WI38 (cell line): Measurements from ENCODE around the gene CACNB1.

Experiments
- H3K4me3 ChIP-seq: 2 replicates; pipeline ENCODE4 v1.5.1; 2011; ENCODE audit warnings: low read depth, mild to moderate bottlenecking, control low read depth, low read length
- TF ChIP-seq, protein P1 (sequence below): IDR thresholded peaks from 2 replicates; pipeline ENCODE4 v1.5.1; 2012; ENCODE audit warnings: low read depth, mild to moderate bottlenecking, control low read depth, low read length

Gene CACNB1

DNA sequence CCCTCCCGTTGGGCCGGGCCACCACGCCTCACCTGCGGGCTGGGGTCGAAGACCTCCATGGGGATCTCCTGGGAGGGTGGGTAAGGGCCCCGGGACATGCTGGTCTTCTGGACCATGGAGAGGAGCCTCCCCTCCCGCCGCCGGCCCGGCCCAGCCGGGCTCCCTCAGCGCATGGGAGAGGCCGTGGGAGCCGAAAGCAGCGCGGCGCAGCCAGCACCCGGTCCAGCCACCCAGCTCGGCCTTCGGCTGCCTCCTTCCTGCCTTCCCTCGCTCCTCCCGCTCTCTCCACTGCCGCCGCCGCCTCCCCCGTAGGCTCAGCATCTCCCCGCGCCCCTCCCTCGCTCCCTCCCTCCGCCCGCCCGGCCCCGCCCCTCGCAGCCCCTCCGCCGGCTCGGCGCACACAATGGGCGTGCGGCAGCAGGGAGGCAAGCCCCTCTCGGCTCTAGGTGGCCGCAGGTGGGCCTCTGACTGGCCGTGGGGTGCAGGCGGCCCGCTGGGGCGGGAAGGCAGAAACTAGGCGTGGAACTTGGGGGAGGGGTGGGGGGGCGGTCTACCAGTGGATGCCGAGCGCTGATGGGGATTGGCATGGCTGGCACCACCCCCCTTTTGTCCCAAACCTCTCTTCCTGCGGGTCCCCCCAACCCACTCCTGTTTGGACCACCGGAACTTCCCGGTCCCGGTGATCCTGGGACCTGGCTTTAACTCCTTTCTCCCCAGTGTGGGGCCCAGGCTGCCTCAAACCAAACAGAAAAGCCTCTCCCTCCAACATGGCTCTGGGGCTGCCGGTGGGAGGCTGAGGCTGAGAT lies at the start of gene CACNB1:
Gene CACNB1 (minus strand): TSS at position 290 of the 806 bp plus-strand sequence. CDS start 174 bp downstream, at position 116.
- peak within 1 kb of the TSS; percentile 66 for H3K4me3 ChIP-seq
- TF ChIP-seq, protein P1, sequence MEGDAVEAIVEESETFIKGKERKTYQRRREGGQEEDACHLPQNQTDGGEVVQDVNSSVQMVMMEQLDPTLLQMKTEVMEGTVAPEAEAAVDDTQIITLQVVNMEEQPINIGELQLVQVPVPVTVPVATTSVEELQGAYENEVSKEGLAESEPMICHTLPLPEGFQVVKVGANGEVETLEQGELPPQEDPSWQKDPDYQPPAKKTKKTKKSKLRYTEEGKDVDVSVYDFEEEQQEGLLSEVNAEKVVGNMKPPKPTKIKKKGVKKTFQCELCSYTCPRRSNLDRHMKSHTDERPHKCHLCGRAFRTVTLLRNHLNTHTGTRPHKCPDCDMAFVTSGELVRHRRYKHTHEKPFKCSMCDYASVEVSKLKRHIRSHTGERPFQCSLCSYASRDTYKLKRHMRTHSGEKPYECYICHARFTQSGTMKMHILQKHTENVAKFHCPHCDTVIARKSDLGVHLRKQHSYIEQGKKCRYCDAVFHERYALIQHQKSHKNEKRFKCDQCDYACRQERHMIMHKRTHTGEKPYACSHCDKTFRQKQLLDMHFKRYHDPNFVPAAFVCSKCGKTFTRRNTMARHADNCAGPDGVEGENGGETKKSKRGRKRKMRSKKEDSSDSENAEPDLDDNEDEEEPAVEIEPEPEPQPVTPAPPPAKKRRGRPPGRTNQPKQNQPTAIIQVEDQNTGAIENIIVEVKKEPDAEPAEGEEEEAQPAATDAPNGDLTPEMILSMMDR: no peak

DNA sequence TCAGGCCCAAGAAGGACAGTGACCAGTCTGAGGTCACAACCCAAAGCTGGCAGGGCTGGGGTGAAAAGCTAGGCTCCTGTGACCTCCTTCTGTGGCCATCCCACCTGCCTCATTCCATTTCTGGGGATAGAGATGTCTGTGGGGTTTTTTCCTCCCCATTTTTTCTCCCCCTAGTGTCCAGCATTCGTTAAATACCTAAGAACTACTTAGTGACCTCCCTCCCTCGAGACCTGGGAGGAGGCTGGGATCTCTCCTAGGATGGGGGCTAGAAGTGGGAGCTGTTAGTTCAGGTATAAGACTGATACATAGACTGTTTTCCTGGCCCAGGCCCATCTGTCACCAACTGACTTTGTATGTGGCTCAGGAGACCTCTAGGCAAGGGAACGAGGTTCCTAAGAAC lies 48.8 kb upstream of the CACNB1 start:
- H3K4me3 ChIP-seq: no peak overlapping the region
- TF ChIP-seq, protein P1: no peak

DNA sequence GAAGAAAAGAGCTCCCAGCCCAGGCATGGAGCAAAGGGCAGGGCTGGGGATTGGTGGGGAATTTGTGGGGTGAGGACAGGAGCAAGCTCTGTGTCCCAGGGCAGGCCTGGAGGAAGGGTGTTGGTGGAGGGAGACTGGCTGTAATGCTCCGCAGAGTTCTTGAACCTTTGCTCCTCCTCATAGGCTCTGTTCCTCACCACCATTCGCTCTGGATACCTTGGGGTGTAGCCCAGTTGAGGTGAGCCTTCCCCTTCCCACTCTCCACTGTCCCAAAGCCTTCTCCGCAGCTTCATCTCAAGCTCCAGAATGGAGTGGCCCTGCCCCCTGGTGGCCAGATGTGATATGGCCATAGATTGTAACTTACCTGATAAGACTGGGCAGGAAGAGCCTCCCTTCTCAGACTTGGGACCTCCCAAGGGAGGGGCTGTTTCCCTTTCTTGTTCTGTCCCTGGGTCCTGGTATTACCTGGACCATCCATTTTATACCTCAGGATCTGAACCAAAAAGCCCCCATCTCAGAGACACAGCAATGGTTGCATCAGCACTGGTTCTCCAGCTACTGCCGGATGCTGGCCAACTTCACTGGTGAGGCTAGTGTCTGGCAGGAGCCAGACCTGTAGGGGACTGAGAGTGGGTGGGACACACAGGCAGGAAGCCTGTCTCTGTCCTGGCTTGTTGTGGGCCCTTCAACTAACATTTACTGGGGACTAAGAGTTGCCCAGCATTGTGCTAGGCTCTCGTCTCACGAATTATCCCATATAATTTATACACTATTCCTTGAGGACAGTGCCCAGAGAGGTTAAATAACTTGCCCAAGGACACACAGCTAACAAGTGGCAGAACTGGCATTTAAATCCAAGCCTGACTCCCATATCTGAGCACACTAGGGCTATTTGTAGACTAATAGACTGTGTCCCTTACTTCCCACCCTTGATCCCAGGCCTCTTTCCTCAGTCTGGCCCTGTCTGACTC lies 47.4 kb upstream of the CACNB1 start:
- no peak overlapping the region for H3K4me3 ChIP-seq
- TF ChIP-seq, protein P1: peak; percentile 95

DNA sequence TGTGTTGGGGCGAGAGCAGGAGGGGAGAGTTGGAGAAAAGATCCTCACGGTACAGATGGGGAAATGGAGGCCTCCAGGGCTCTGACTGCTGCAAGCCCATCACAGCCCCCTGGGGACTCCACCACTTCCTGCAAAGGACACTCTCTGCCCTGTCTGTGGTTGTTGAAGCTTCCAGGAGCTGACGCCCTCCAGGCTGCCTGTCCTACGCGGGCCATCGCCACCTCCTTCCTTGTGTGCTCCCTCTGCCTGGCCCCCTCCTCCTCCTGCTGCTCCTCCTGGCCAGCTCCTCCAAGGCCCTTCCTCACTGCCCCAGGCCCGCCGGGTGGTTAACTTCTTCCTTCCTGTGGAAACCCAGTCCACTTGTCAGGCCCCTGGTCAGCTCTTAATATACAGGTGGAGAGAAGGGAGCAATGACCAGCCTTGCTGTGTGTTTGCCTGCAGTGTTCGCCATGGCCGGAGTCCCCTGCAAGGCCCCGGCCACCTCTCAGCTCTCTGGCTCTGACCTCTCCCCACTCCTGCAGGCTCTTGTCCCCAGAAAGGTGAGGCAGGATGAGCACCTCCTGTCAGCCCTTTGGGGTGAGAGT lies 46.6 kb upstream of the CACNB1 start:
- TF ChIP-seq, protein P1: no peak
- no peak overlapping the region for H3K4me3 ChIP-seq

DNA sequence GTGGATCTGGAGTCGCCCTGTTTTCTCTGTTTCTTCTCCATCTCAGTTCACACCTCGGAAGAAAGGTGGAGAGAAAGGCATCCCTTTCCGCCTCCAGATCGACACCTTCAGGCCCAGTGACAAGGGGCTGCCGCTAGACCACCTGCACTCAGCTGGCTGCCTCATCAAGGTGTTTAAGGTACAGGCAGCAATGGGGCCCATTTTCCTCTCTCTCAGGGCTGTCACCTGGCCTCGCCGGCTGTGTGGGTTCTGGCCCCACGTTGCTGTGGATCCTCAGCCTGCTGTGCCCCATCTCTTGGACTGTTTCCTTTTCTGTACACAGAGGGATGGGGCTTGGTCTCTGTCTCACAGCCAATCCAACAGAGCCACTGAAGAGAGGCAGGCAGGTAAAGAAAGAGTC lies 45.7 kb upstream of the CACNB1 start:
- H3K4me3 ChIP-seq: no peak overlapping the region
- TF ChIP-seq, protein P1: no peak

DNA sequence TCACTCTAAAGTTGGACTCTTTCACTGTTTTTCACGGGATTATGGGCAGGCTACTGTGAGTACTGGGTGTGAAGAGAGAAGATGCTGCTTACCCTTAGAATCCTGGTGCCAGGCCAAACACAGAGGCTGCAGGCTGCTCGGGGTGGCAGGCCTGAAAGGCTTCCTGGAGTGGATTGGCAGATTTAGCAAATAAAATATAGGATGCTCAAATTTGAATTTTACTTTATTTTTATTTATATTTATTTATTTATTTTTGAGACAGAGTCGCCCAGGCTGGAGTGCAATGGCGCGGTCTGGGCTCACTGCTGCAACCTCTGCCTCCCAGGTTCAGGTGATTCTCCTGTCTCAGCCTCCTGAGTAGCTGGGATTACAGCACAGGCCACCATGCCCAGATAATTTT lies 43.2 kb upstream of the CACNB1 start:
- H3K4me3 ChIP-seq: no peak overlapping the region
- TF ChIP-seq, protein P1: no peak
